ENCODE data around the gene SMCHD1.

SMCHD1 gene

GRCh38 chr18:2716394-2717326, 61.1 kb downstream of the SMCHD1 start:
- TF ChIP-seq CTCF (IDR thresholded peaks at IDR 0.05): no peak
- no peaks in the 10 kb centered on the region for H3K9me3 ChIP-seq
- H3K4me1 ChIP-seq (ENCODE audit: control insufficient read depth in 1 of 2, insufficient read depth in 1 of 2, low read depth in 1 of 2, low read length in 1 of 2): no peaks in the 10 kb centered on the region
- H3K4me3 ChIP-seq (ENCODE audit: low read depth in 1 of 2, low read length in 1 of 2): no peak overlapping the region
- H3K36me3 ChIP-seq: peaks cover 100% of the 10 kb centered on the region
- no peaks in the 10 kb centered on the region for H3K27me3 ChIP-seq
- H3K27ac ChIP-seq: no peak overlapping the region

GRCh38 chr18:2717407-2717806, 61.9 kb downstream of the SMCHD1 start:
- Histone ChIP-seq H3K36me3 (peaks cover 100% of the 10 kb centered on the region), H3K9me3 (no peaks in the 10 kb centered on the region), H3K27me3 (no peaks in the 10 kb centered on the region), H3K4me1 (ENCODE audit: control insufficient read depth in 1 of 2, insufficient read depth in 1 of 2, low read depth in 1 of 2, low read length in 1 of 2) (no peaks in the 10 kb centered on the region), H3K27ac (no peak overlapping the region), H3K4me3 (ENCODE audit: low read depth in 1 of 2, low read length in 1 of 2) (no peak overlapping the region)
- TF ChIP-seq CTCF (IDR thresholded peaks at IDR 0.05): no peak

- Histone ChIP-seq H3K27ac (no peak overlapping the region), H3K4me1 (ENCODE audit: control insufficient read depth in 1 of 2, insufficient read depth in 1 of 2, low read depth in 1 of 2, low read length in 1 of 2) (no peaks in the 10 kb centered on the region), H3K27me3 (no peaks in the 10 kb centered on the region), H3K4me3 (ENCODE audit: low read depth in 1 of 2, low read length in 1 of 2) (no peak overlapping the region), H3K9me3 (no peaks in the 10 kb centered on the region), H3K36me3 (peaks cover 100% of the 10 kb centered on the region)
- TF ChIP-seq CTCF (IDR thresholded peaks at IDR 0.05): no peak
Observed at GRCh38 chr18:2719040-2719439, 63.5 kb downstream of the SMCHD1 start.

- no peaks in the 10 kb centered on the region for H3K27me3 ChIP-seq
- TF ChIP-seq CTCF (IDR thresholded peaks at IDR 0.05): no peak
- peak overlapping the region; percentile 13 for H3K27ac ChIP-seq
- H3K36me3 ChIP-seq: peaks cover 100% of the 10 kb centered on the region
- no peaks in the 10 kb centered on the region for H3K4me1 ChIP-seq (ENCODE audit: control insufficient read depth in 1 of 2, insufficient read depth in 1 of 2, low read depth in 1 of 2, low read length in 1 of 2)
- no peaks in the 10 kb centered on the region for H3K9me3 ChIP-seq
- H3K4me3 ChIP-seq (ENCODE audit: low read depth in 1 of 2, low read length in 1 of 2): no peak overlapping the region
Observed at GRCh38 chr18:2723207-2723606, 67.7 kb downstream of the SMCHD1 start.

GRCh38 chr18:2729757-2730156, 74.2 kb downstream of the SMCHD1 start:
- Histone ChIP-seq H3K9me3 (peaks cover 4% of the 10 kb centered on the region), H3K36me3 (peaks cover 100% of the 10 kb centered on the region), H3K27ac (no peak overlapping the region), H3K27me3 (no peaks in the 10 kb centered on the region), H3K4me1 (ENCODE audit: control insufficient read depth in 1 of 2, insufficient read depth in 1 of 2, low read depth in 1 of 2, low read length in 1 of 2) (no peaks in the 10 kb centered on the region), H3K4me3 (ENCODE audit: low read depth in 1 of 2, low read length in 1 of 2) (no peak overlapping the region)
- no peak for TF ChIP-seq CTCF (IDR thresholded peaks at IDR 0.05)

Measured in neutrophil (primary cell).